Upper lobe of left lung (tissue), 6 donors: ENCODE results near the gene ABCF3. TPM values are rescaled to one million over a fixed set of nuclear protein-coding genes. Genes with fewer than 3 reads are reported as not detected.

Source experiments
- ATAC-seq, 2 donors: fragments of 200-7000 bp; cut with Tn5 transposase; one replicate each; pipeline ENCODE4 v1.9.1; 2022; ENCODE audit warnings: mild to moderate bottlenecking in 2 of 2, moderate library complexity in 2 of 2; ENCODE audit not compliant: low FRiP score in 2 of 2
- DNase-seq, 2 donors: peaks; one replicate each; pipeline ENCODE4 v3.0.0-alpha.2; 2019 to 2020
- H3K27ac ChIP-seq, 4 donors: fragments of 200-600 bp; sonication (generic); one replicate each; pipeline ENCODE4 v1.5.1; 2016 to 2019
- H3K27me3 ChIP-seq, 4 donors: fragments of 200-600 bp; sonication (generic); one replicate each; pipeline ENCODE4 v1.5.1; 2017 to 2019
- H3K36me3 ChIP-seq, 4 donors: fragments of 200-600 bp; sonication (generic); one replicate each; pipeline ENCODE4 v1.5.1; 2016 to 2019
- H3K4me1 ChIP-seq, 4 donors: fragments of 200-600 bp; sonication (generic); one replicate each; pipeline ENCODE4 v1.5.1; 2018 to 2019
- H3K4me3 ChIP-seq, 4 donors: fragments of 200-600 bp; sonication (generic); one replicate each; pipeline ENCODE4 v1.5.1; 2017 to 2019; ENCODE audit warnings: mild to moderate bottlenecking in 2 of 4, moderate library complexity in 1 of 4
- H3K9me3 ChIP-seq, 4 donors: fragments of 200-600 bp; sonication (generic); one replicate each; pipeline ENCODE4 v1.5.1; 2018 to 2019
- CTCF ChIP-seq, 6 experiments: fragments of 450-650 bp in 4 of 6; fragments of 200-600 bp in 2 of 6; sonication (generic) in 2 of 6; IDR thresholded peaks; one replicate each; pipeline ENCODE4 v1.5.1; 2016 to 2019; ENCODE audit warnings: antibody characterized with exemption in 6 of 6
- EP300 ChIP-seq, 4 donors: sonication (generic); formaldehyde crosslinking; IDR thresholded peaks; one replicate each; pipeline ENCODE4 v1.5.1; 2017; ENCODE audit warnings: antibody characterized with exemption in 4 of 4, control low read depth in 2 of 4
- POLR2A ChIP-seq, 4 donors: fragments of 450-650 bp; IDR thresholded peaks; one replicate each; pipeline ENCODE4 v1.5.1; 2016 to 2017; ENCODE audit warnings: antibody characterized with exemption in 4 of 4, mild to moderate bottlenecking in 2 of 4
- POLR2AphosphoS5 ChIP-seq, 2 donors: sonication (generic); formaldehyde crosslinking; IDR thresholded peaks; one replicate each; pipeline ENCODE4 v1.5.1; 2017; ENCODE audit warnings: antibody characterized with exemption in 2 of 2
- WGBS, 2 donors: methylation state at CpG; one replicate each; pipeline ENCODE4 v1.1.5; 2017 to 2018; 5-methylcytosine and 5-hydroxymethylcytosine counted together
- total RNA-seq, 6 donors: library from RNA; depleted of rRNA in 4 of 6; stranded (reverse); fragments of >200 nt in 4 of 6; gene quantifications; one replicate each; pipeline versions ENCODE4 v1.1.0 to v1.2.1, GENCODE V29; 2016 to 2021
- donor health status: DM: no; HTN: no; CAD: no; lungs with moderate emphysema.
- donor health status: DM: no; HTN: yes; CAD: no; lungs with severe emphysema.

Gene ABCF3
- total RNA-seq, 6 donors from 2014 or later, result 52.6 to 184 (median 73.1) TPM

- H3K27ac ChIP-seq, result peak overlapping the region in 1 of 4 donors; percentile 90
- DNase-seq (peak in 1 of 2 donors; percentile 37), ATAC-seq (no peak)
- 97% methylated on average over 9 to 13 of the region's 13 CpGs for WGBS, 2 donors
- peaks cover 50 to 68% (median 64%) of the 10 kb centered on the region in 4 donors for H3K36me3 ChIP-seq
- no peak for TF ChIP-seq EP300 (IDR thresholded peaks at IDR 0.05)
- TF ChIP-seq POLR2AphosphoS5 (IDR thresholded peaks at IDR 0.05), result no peak
- TF ChIP-seq POLR2A (IDR thresholded peaks at IDR 0.05), result no peak
- TF ChIP-seq CTCF (IDR thresholded peaks at IDR 0.05), result no peak
- no peak overlapping the region for H3K4me3 ChIP-seq
- H3K9me3 ChIP-seq, result no peaks in the 10 kb centered on the region
- peaks cover 29 to 51% (median 38%) of the 10 kb centered on the region in 4 donors for H3K4me1 ChIP-seq
- H3K27me3 ChIP-seq, result no peaks in the 10 kb centered on the region
Observed at GRCh38 chr3:184178521-184179138, 7.4 kb upstream of the ABCF3 start.

- ATAC-seq, result no peak
- Histone ChIP-seq H3K36me3 (peaks cover 53 to 79% (median 72%) of the 10 kb centered on the region in 4 donors), H3K9me3 (no peaks in the 10 kb centered on the region), H3K27ac (no peak overlapping the region), H3K4me3 (no peak overlapping the region), H3K4me1 (peaks cover 30 to 45% (median 36%) of the 10 kb centered on the region in 4 donors), H3K27me3 (no peaks in the 10 kb centered on the region)
- WGBS, 2 donors, result 88 to 97% methylated on average over 6 of the region's 6 CpGs
- TF ChIP-seq EP300 (IDR thresholded peaks at IDR 0.05), result no peak
- no peak for TF ChIP-seq POLR2A (IDR thresholded peaks at IDR 0.05)
- TF ChIP-seq CTCF (IDR thresholded peaks at IDR 0.05), result no peak
- TF ChIP-seq POLR2AphosphoS5 (IDR thresholded peaks at IDR 0.05), result no peak
- no peak for DNase-seq
Observed at GRCh38 chr3:184180165-184180564, 5.8 kb upstream of the ABCF3 start.

DNA sequence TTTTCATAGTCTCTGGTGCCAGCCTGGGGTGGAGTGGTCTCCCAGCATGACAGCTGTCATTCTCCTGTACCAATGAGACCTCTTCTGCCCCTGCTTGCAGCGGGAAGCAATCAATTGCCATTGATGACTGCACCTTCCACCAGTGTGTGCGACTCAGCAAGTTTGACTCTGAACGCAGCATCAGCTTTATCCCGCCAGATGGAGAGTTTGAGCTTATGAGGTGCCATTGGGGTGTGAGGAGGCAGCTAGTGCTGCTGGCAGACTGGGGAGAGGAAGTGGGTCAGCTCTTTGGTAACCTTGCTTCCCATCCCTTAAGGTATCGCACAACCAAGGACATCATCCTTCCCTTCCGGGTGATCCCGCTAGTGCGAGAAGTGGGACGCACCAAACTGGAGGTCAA, 4.4 kb upstream of the ABCF3 start:
- whole genome bisulfite sequencing, 2 donors, result 93 to 94% methylated on average over 8 to 9 of the region's 9 CpGs

DNA sequence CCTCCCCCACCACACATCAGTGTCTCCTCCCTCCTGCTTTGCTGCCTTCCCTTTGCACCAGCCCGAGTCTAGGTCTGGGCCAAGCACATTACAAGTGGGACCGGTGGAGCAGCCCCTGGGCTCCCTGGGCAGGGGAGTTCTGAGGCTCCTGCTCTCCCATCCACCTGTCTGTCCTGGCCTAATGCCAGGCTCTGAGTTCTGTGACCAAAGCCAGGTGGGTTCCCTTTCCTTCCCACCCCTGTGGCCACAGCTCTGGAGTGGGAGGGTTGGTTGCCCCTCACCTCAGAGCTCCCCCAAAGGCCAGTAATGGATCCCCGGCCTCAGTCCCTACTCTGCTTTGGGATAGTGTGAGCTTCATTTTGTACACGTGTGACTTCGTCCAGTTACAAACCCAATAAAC, 2.3 kb upstream of the ABCF3 start:
- WGBS, 2 donors, result 92 to 97% methylated on average over 5 of the region's 5 CpGs
- TF ChIP-seq CTCF (IDR thresholded peaks at IDR 0.05) (no peak), POLR2A (IDR thresholded peaks at IDR 0.05) (no peak), POLR2AphosphoS5 (IDR thresholded peaks at IDR 0.05) (no peak), EP300 (IDR thresholded peaks at IDR 0.05) (no peak)
- H3K4me3 ChIP-seq, result no peak overlapping the region
- peaks cover 17 to 34% (median 23%) of the 10 kb centered on the region in 4 donors for H3K4me1 ChIP-seq
- H3K27me3 ChIP-seq, result no peaks in the 10 kb centered on the region
- no peaks in the 10 kb centered on the region for H3K9me3 ChIP-seq
- no peak for ATAC-seq
- peaks cover 49 to 71% (median 66%) of the 10 kb centered on the region in 4 donors for H3K36me3 ChIP-seq
- no peak overlapping the region for H3K27ac ChIP-seq
- DNase-seq, result no peak

More for the DNA sequence above, 4.4 kb upstream of the ABCF3 start:
- no peak for DNase-seq
- Histone ChIP-seq H3K4me3 (no peak overlapping the region), H3K9me3 (no peaks in the 10 kb centered on the region), H3K4me1 (peaks cover 26 to 37% (median 30%) of the 10 kb centered on the region in 4 donors), H3K36me3 (peaks cover 53 to 79% (median 72%) of the 10 kb centered on the region in 4 donors), H3K27ac (no peak overlapping the region), H3K27me3 (no peaks in the 10 kb centered on the region)
- no peak for TF ChIP-seq EP300 (IDR thresholded peaks at IDR 0.05)
- no peak for ATAC-seq

GRCh38 chr3:184184546-184185230, 1.3 kb upstream of the ABCF3 start:
- TF ChIP-seq EP300 (IDR thresholded peaks at IDR 0.05) (no peak), POLR2AphosphoS5 (IDR thresholded peaks at IDR 0.05) (no peak), CTCF (IDR thresholded peaks at IDR 0.05) (no peak), POLR2A (IDR thresholded peaks at IDR 0.05) (no peak)
- H3K4me1 ChIP-seq, result peaks cover 16 to 28% (median 22%) of the 10 kb centered on the region in 4 donors
- H3K27me3 ChIP-seq, result no peaks in the 10 kb centered on the region
- no peak for ATAC-seq
- H3K36me3 ChIP-seq, result peaks cover 44 to 71% (median 65%) of the 10 kb centered on the region in 4 donors
- DNase-seq, result no peak
- 93 to 97% methylated on average over 18 of the region's 18 CpGs for WGBS, 2 donors
- no peak overlapping the region for H3K4me3 ChIP-seq
- no peaks in the 10 kb centered on the region for H3K9me3 ChIP-seq
- H3K27ac ChIP-seq, result peak overlapping the region in 3 of 4 donors; percentile 86 to 91 (median 86)
